ENCODE measurements around the gene AGXT2.
"Not testable (repeated sequence)": the region's sequence is repeated elsewhere in the genome, so short reads cannot be mapped to it uniquely, and the experiment has no call there.

AGXT2 gene

GRCh38 chr5:35012365-35012764, 35.4 kb downstream of the AGXT2 start:
- no peak for DNase-seq (ENCODE audit: low spot score)

DNA sequence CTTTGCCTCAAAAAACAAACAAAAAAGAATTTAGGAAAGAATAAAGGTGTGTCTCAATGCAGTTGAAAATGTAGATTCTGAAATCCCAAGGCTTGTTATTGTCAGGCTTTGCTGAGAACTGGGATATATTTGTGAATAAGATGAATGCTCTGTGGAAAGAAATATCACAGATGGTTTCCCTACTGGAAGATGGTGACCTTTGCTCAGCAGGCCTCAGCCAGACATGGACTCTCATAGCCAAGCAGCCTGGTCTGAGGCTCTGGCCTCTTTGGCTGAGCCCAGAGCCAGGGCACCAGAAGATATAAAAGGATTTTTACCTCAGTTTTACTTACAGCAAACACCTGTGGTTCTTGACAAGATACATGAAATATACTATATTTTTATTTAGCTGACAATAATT, 37.1 kb downstream of the AGXT2 start:
- DNase-seq (ENCODE audit: low spot score): no peak

DNA sequence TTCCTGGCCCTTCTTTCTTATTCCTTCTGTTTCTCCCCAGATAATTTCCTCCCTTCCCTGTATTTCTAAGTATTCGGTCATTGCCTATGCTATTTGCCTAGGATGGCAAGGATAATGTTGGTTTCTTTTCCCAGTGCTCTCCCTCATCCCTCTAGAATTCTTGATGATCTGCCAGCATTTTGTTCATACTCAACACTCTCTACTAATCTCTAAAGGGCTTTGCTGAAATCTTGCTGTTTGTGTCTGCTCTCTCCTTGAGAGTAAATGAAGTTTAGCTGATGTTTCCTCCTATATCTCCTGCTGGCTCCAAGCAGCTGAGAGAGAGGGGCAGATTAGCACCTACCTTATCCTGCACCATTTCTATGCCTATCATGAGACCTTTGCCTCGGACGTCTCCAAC, 38.1 kb downstream of the AGXT2 start:
- no peak for DNase-seq (ENCODE audit: low spot score)

- DNase-seq (ENCODE audit: low spot score): no peak
Observed at GRCh38 chr5:35009019-35009418, 38.7 kb downstream of the AGXT2 start.

- no peak for DNase-seq (ENCODE audit: low spot score)
Observed at GRCh38 chr5:35004771-35005170, 43.0 kb downstream of the AGXT2 start.

DNA sequence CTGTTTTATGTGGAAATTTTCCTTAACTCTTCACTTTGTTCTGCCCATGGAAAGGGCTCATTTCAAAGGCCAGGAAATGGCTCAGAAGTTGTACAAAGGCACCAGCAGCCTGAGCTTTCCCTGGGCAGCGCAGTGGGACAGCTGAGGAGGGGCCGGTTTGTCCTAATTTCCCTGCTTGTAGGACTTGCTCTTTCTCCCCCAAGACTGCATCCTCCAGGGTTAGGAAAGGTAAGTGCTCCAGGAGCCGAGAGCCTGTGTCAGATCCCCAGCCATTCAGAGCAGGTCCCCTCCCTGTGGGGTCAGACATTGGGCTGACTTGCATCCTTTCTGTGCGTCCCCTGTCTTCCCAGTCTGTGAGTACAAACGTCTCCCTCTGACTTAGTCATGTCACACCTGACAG, 43.5 kb downstream of the AGXT2 start:
- no peak for DNase-seq (ENCODE audit: low spot score)

DNA sequence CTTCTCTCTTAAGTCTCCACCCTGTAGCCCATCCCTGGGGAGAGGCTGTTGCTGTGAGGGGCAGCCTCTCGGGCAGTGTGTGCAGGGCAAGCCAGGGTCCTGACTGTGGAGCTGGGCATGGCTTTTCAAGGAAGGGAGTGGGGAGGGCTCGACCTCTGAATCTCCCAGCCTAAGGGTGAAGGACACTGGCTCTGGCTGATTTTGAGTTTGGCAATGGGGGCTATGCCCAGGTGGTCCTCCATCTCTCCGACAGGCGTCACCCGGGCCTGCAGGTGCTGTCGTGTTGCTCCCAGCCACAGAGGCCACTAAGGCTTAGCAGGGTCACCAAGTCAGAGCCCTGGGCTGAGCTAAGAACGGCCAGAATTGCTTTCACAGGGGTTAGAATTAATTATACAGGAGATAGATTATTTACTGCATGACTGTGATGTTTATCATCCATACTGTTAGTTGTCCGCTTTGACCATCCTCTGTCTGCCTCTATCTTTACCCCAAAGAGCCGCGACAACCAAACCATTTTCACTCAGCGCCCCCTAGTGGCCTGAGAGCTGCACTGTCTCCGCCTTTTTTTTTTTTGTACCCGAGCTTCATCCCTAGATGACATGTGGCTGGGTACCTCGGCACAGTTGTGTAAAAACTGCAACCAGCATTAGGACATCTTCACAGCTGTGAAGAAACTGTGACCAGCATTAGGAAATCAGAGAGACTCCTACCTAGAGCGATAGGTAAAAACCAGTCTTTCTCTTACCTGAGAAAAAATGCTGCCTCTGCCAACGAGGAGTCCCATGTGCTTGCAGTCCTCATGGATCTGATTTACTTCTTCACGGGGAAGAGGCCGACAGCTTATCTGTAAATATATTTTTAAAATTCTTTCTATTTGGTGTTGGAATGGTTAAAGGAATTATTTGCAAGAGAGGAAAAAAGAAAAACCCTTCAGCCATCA, 44.5 kb downstream of the AGXT2 start:
- DNase-seq (ENCODE audit: low spot score): peak; percentile 79

DNA sequence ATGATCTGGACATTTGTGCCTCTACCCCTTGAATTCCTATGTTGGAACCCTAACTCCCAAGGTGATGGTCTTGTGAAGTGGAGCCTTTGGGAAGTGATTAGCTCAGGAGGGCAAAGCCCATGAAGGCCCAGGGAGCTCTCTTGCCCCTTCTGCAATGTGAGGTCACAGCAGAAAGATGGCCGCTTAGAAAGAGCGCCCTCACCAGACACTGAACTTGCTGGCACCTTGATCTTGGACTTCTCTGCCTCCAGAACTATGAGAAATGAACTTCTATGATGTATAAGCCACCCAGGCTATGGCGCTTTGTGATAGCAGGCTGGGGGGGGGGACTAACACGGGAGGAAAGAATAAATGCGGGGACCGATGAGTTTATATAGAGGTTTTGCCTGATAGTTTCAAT, 45.3 kb downstream of the AGXT2 start:
- no peak for DNase-seq (ENCODE audit: low spot score)

- DNase-seq (ENCODE audit: low spot score): no peak
Observed at GRCh38 chr5:35001842-35002241, 45.9 kb downstream of the AGXT2 start.

DNA sequence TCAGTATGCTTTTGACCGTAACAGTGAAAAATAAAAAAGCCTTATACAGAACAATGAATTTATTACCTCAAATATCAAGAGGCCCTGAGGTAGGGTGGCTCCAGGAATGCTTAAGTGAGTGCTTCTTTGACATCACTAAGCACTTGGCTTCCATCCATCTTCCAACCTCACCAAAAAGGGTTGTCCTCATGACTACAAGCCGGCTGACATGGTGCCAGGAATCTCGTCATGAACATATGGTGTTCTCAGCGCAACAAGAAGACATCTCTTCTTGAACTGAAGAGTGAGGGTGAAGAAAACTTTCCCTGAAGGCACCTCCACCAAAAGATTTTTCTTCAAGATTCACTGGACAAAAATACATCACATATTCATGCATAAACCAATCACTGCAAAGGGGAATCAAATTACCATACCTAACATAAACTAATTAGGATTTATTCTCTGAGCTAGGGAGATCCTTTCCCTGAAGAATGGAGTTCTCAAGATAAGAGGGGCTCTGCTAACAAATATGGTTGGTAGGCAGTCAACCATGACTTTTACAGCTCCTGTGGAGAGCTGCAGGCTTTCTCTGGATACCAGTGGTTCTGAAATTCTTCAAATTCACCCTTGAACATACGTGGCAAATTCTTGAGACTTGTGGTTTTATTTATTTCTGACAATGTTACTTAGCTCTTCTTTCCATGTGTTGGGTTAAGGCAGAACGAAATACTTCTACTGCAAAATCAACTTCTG, 49.5 kb downstream of the AGXT2 start:
- no peak for DNase-seq (ENCODE audit: low spot score)

- no peak for DNase-seq (ENCODE audit: low spot score)
Observed at GRCh38 chr5:34996261-34996660, 51.5 kb downstream of the AGXT2 start.

- DNase-seq (ENCODE audit: low spot score): no peak
Observed at GRCh38 chr5:34993951-34994350, 53.8 kb downstream of the AGXT2 start.

DNA sequence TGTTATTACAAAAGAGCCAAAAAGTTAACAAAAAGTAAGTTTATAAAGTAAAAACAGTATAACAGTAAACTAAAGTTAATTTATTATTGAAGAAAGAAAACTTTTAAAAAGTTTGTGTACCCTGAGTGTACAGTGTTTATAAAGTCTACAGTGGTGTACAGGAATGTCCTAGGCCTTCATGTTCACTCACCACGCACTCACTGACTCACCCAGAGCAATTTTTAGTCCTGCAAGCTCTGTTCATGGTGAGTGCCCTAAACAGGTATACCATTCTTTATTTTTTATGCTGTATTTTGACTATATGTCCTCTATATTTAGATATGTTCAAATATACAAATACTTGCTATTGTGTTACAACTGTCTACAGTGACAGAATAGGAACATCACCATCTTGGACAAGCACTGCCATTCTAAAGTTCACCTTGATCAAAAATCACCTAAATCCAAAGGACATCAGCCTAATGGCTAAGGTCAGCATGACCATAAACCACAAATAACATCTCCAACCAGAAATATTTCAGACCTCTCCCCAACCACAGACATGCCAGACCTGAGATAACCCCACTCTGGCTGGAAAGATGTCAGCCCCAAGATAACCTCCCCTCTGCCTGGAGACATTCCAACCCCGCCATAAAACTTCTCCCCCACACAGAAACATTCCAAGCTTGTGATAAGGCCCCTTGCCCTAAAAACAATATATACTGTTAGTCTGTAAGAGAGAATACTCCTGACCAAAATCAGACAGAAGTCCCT, 56.1 kb downstream of the AGXT2 start:
- no peak for DNase-seq (ENCODE audit: low spot score)

GRCh38 chr5:34986965-34987364, 60.8 kb downstream of the AGXT2 start:
- no peak for DNase-seq (ENCODE audit: low spot score)

GRCh38 chr5:34982823-34983222, 64.9 kb downstream of the AGXT2 start:
- DNase-seq (ENCODE audit: low spot score): no peak

DNA sequence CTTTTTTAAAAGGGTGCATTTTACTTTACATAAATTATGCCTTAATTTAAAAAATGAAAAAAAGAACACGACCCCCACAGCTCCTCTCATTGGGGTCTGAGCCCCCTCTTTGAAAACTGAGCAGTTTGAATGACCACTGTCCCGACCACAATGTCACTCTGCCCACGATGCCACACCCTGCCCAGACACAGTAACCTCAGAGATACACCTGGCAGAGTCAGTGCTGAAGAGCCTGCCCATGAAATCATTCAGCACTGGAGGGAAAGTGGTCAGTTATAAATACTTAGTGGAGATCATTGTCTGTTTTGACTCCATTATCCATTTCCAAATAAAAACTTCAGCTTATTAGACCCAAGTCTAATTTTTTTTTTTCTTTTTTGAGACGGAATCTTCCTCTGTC, 69.1 kb downstream of the AGXT2 start:
- no peak for DNase-seq (ENCODE audit: low spot score)

DNA sequence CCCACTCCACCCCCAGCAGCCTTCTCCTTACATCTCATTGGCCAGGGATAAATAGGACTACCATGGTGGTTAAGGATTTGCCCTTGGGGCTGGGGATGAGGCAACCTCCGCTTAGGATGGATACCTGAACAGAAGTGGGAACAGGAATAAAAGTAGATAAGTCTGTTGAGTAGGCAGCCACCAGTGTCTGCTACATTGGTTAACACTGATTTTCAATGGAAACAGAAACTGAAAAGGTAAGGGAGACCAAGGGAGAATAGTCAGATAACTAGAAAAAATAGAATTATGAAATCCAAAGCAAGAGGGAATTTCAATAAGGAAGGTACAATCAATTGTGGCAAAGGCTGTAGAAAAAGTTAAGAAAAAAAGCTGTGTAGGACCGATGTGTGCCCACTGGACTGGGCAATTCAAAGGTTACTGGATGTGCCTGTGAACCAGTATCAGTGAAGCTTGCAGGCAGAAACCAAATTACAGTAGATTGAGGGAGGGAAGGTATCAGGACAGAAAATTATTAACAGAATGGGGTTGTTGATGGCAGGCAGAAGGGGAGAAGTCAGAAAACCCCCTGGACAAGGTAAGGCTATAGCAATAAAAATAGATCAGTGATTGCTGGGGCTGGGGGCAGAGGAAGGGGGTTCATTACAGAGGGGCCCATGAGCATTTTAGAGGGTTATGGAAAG, 69.7 kb downstream of the AGXT2 start:
- no peak for DNase-seq (ENCODE audit: low spot score)

DNA sequence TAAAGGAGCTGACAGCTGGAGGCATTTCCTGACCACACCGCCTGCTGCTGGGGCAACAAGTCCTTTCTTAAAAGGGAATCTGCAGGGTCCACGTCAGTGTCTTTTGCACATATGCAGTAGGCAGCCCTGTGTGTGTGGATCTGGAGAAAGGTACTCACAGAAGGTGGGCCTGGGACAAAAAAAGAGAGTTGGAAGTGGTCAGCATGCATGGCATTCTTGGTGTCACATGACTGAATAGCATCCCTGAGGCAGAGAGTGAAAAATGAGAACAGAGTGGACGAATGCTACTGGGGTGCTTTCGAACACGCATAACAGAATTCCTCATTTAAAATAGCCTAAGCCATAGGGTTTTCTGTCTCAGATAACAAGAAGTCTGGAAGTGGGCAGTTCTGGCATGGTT, 71.4 kb downstream of the AGXT2 start:
- DNase-seq (ENCODE audit: low spot score): no peak

- DNase-seq (ENCODE audit: low spot score): not testable (repeated sequence)
Observed at GRCh38 chr5:34971655-34972054, 76.1 kb downstream of the AGXT2 start.

DNA sequence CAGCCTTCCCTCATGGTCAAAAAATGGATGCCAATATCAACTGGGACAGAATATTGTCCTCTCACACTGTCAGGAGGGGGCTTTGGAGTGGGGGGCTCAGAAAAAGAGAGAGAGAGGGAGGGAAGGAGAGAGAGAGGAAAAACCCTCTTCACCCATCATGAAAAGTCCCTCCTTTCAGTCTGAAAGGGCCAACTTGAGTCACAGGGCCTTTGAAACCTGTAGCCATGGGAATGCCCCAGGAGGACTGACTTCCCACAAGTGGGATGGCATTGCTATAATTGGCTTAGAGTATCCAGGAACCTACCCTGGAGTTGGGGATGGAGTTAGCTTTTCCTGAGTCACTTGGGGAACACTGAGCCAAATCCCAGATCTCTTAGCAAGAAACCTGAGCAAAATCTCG, 77.2 kb downstream of the AGXT2 start:
- DNase-seq (ENCODE audit: low spot score): no peak

- no peak for DNase-seq (ENCODE audit: low spot score)
Observed at GRCh38 chr5:34968258-34968657, 79.5 kb downstream of the AGXT2 start.

GRCh38 chr5:34967540-34967939, 80.2 kb downstream of the AGXT2 start:
- DNase-seq (ENCODE audit: low spot score): no peak
